Panc1 (cell line): ENCODE measurements around the gene SLC13A3.

Experiments used
- POLR2AphosphoS5 ChIP-seq: IDR thresholded peaks from 2 replicates; pipeline ENCODE4 v1.6.1; 2012; ENCODE audit warnings: mild to moderate bottlenecking, low read depth, low read length, moderate library complexity
- SIN3A ChIP-seq: IDR thresholded peaks from 2 replicates; pipeline ENCODE4 v1.6.1; 2012; ENCODE audit warnings: low read depth, mild to moderate bottlenecking, low read length, moderate library complexity, borderline replicate concordance; ENCODE audit not compliant: insufficient read depth
- TF ChIP-seq, protein P1 (sequence below): fragments of 450-650 bp; IDR thresholded peaks from 2 replicates; pipeline ENCODE4 v1.5.1; 2017; ENCODE audit warnings: mild to moderate bottlenecking

DNA sequence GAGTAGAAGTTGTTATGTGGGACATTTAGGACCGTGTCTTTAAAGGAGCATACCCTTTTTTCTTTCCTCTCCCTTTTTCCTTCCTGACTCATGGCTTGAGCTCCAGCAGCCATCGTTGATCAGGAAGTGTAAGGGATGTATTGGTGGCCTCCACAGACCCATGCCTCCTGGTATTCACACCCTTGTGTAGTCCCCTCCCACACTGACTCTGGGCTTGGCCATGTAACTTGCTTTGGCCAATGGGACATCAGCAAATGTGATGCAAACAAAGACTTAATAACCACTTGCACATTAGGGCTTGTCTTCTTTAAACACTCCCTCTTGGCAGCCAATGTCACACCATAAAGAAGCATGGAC lies 18.9 kb upstream of the SLC13A3 start:
- TF ChIP-seq, protein P1, sequence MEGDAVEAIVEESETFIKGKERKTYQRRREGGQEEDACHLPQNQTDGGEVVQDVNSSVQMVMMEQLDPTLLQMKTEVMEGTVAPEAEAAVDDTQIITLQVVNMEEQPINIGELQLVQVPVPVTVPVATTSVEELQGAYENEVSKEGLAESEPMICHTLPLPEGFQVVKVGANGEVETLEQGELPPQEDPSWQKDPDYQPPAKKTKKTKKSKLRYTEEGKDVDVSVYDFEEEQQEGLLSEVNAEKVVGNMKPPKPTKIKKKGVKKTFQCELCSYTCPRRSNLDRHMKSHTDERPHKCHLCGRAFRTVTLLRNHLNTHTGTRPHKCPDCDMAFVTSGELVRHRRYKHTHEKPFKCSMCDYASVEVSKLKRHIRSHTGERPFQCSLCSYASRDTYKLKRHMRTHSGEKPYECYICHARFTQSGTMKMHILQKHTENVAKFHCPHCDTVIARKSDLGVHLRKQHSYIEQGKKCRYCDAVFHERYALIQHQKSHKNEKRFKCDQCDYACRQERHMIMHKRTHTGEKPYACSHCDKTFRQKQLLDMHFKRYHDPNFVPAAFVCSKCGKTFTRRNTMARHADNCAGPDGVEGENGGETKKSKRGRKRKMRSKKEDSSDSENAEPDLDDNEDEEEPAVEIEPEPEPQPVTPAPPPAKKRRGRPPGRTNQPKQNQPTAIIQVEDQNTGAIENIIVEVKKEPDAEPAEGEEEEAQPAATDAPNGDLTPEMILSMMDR: no peak
- TF ChIP-seq POLR2AphosphoS5: no peak
- no peak for TF ChIP-seq SIN3A
